ENCODE measurements around the gene EEF2K.
"Not testable (repeated sequence)": the region's sequence is repeated elsewhere in the genome, so short reads cannot be mapped to it uniquely, and the experiment has no call there.

The EEF2K gene

GRCh38 chr16:22297871-22298733, 92.0 kb downstream of the EEF2K start:
- peak overlapping the region; percentile 72 for H3K4me2 ChIP-seq (ENCODE audit: low read depth, low read length, poor library complexity, severe bottlenecking)
- 0 out of 2 replicates have a peak, but pooled peaks cover 5% of the 10 kb centered on the region for H3F3A ChIP-seq (ENCODE audit: low read depth)
- H4K20me1 ChIP-seq (ENCODE audit: insufficient read depth, low read length, poor library complexity, severe bottlenecking): peaks cover 33% of the 10 kb centered on the region
- TF ChIP-seq EZH2phosphoT487 (IDR thresholded peaks at IDR 0.05; ENCODE audit: borderline replicate concordance) (no peak), CTCF (conservative IDR thresholded peaks at IDR 0.05; ENCODE audit: low read length) (no peak)
- H3K9me2 ChIP-seq (replicated peaks; ENCODE audit: low read depth, low read length): no peaks in the 10 kb centered on the region
- peak overlapping the region; percentile 89 for H3K9ac ChIP-seq (ENCODE audit: low read depth, low read length, poor library complexity, severe bottlenecking)
- peaks cover 4% of the 10 kb centered on the region for H3K27me3 ChIP-seq (ENCODE audit: insufficient read depth, low read length, poor library complexity, severe bottlenecking)
- H3K9me3 ChIP-seq (ENCODE audit: insufficient read depth, low read depth, low read length): no peaks in the 10 kb centered on the region
- peak overlapping the region; percentile 61; the same call in 1 of the 2 replicates for H2AFZ ChIP-seq (ENCODE audit: low read length)
- H3K36me3 ChIP-seq (ENCODE audit: insufficient read depth, low read length): peaks cover 2% of the 10 kb centered on the region; the same call in 1 of the 2 replicates
- H3K4me1 ChIP-seq (ENCODE audit: insufficient read depth, low read length, poor library complexity, severe bottlenecking): peaks cover 25% of the 10 kb centered on the region
- H3K79me2 ChIP-seq (ENCODE audit: insufficient read depth, low read length): peaks cover 47% of the 10 kb centered on the region
- peak overlapping the region; percentile 86 for H3K4me3 ChIP-seq (ENCODE audit: low read length, poor library complexity, severe bottlenecking)

DNA sequence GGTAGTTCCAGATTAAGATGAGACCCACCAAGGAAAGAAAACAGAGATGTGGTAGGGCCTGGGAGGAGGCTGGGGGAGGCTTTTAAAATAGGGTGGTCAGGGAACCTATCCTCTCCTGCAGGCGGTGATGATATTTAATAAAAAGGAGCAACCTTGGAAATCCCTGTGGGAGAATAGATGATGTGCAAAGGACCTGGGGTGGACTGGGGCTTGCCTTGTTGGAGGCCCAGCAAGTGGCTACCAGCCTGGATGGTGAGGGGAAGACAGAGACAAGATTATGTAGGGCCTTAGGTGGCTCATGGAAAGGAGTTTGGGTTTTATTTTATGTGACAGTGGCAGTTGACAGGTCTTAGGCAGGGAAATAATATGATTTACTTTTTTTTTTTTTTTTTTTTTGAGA, 93.0 kb downstream of the EEF2K start:
- peak overlapping the region; percentile 86 for H3K4me3 ChIP-seq (ENCODE audit: low read length, poor library complexity, severe bottlenecking)
- H3K27me3 ChIP-seq (ENCODE audit: insufficient read depth, low read length, poor library complexity, severe bottlenecking): peaks cover 4% of the 10 kb centered on the region
- H3K4me1 ChIP-seq (ENCODE audit: insufficient read depth, low read length, poor library complexity, severe bottlenecking): peaks cover 25% of the 10 kb centered on the region
- peaks cover 5% of the 10 kb centered on the region; the same call in 1 of the 2 replicates for H3K36me3 ChIP-seq (ENCODE audit: insufficient read depth, low read length)
- no peak overlapping the region for H2AFZ ChIP-seq (ENCODE audit: low read length)
- peak overlapping the region; percentile 72 for H3K4me2 ChIP-seq (ENCODE audit: low read depth, low read length, poor library complexity, severe bottlenecking)
- no peaks in the 10 kb centered on the region for H3K9me2 ChIP-seq (replicated peaks; ENCODE audit: low read depth, low read length)
- H3K9me3 ChIP-seq (ENCODE audit: insufficient read depth, low read depth, low read length): no peaks in the 10 kb centered on the region
- TF ChIP-seq EZH2phosphoT487 (IDR thresholded peaks at IDR 0.05; ENCODE audit: borderline replicate concordance): no peak
- TF ChIP-seq CTCF (conservative IDR thresholded peaks at IDR 0.05; ENCODE audit: low read length): no peak
- peaks cover 47% of the 10 kb centered on the region for H3K79me2 ChIP-seq (ENCODE audit: insufficient read depth, low read length)
- 0 out of 2 replicates have a peak, but pooled peaks cover 5% of the 10 kb centered on the region for H3F3A ChIP-seq (ENCODE audit: low read depth)
- H3K9ac ChIP-seq (ENCODE audit: low read depth, low read length, poor library complexity, severe bottlenecking): no peak overlapping the region
- H4K20me1 ChIP-seq (ENCODE audit: insufficient read depth, low read length, poor library complexity, severe bottlenecking): peaks cover 33% of the 10 kb centered on the region

GRCh38 chr16:22300427-22301071, 94.5 kb downstream of the EEF2K start:
- Histone ChIP-seq H3K79me2 (ENCODE audit: insufficient read depth, low read length) (peaks cover 47% of the 10 kb centered on the region), H3K36me3 (ENCODE audit: insufficient read depth, low read length) (peaks cover 15% of the 10 kb centered on the region; the same call in 1 of the 2 replicates), H4K20me1 (ENCODE audit: insufficient read depth, low read length, poor library complexity, severe bottlenecking) (peaks cover 33% of the 10 kb centered on the region), H3K4me1 (ENCODE audit: insufficient read depth, low read length, poor library complexity, severe bottlenecking) (peaks cover 25% of the 10 kb centered on the region), H3K9me3 (ENCODE audit: insufficient read depth, low read depth, low read length) (no peaks in the 10 kb centered on the region), H3K9me2 (replicated peaks; ENCODE audit: low read depth, low read length) (no peaks in the 10 kb centered on the region), H3K4me2 (ENCODE audit: low read depth, low read length, poor library complexity, severe bottlenecking) (peak overlapping the region; percentile 60), H2AFZ (ENCODE audit: low read length) (no peak overlapping the region), H3K27me3 (ENCODE audit: insufficient read depth, low read length, poor library complexity, severe bottlenecking) (peaks cover 4% of the 10 kb centered on the region), H3F3A (ENCODE audit: low read depth) (0 out of 2 replicates have a peak, but pooled peaks cover 5% of the 10 kb centered on the region), H3K9ac (ENCODE audit: low read depth, low read length, poor library complexity, severe bottlenecking) (no peak overlapping the region), H3K4me3 (ENCODE audit: low read length, poor library complexity, severe bottlenecking) (no peak overlapping the region)
- peak; percentile 76 for TF ChIP-seq CTCF (conservative IDR thresholded peaks at IDR 0.05; ENCODE audit: low read length)
- TF ChIP-seq EZH2phosphoT487 (IDR thresholded peaks at IDR 0.05; ENCODE audit: borderline replicate concordance): no peak

DNA sequence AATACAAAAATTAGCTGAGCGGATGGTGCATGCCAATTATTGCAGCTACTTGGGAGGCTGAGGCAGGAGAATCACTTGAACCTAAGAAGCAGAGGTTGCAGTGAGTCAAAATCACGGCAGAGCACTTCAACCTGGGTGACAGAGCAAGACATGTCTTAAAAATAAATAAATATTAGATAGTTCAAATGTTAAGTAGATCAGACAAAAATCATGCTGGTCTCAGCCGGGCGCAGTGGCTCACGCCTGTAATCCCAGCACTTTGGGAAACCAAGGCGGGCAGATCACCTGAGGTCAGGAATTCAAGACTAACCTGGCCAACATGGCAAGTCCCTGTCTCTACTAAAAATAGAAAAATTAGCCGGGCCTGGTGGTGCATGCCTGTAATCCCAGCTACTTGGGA, 95.3 kb downstream of the EEF2K start:
- not testable (repeated sequence) for H3K9me2 ChIP-seq (replicated peaks; ENCODE audit: low read depth, low read length); H3K4me3 ChIP-seq (ENCODE audit: low read length, poor library complexity, severe bottlenecking); H3K27me3 ChIP-seq (ENCODE audit: insufficient read depth, low read length, poor library complexity, severe bottlenecking); H3F3A ChIP-seq (ENCODE audit: low read depth); H2AFZ ChIP-seq (ENCODE audit: low read length); H3K9me3 ChIP-seq (ENCODE audit: insufficient read depth, low read depth, low read length); H3K4me2 ChIP-seq (ENCODE audit: low read depth, low read length, poor library complexity, severe bottlenecking); H3K9ac ChIP-seq (ENCODE audit: low read depth, low read length, poor library complexity, severe bottlenecking)
- peaks cover 47% of the 10 kb centered on the region for H3K79me2 ChIP-seq (ENCODE audit: insufficient read depth, low read length)
- H3K4me1 ChIP-seq (ENCODE audit: insufficient read depth, low read length, poor library complexity, severe bottlenecking): peaks cover 18% of the 10 kb centered on the region
- peaks cover 21% of the 10 kb centered on the region; the same call in 1 of the 2 replicates for H3K36me3 ChIP-seq (ENCODE audit: insufficient read depth, low read length)
- peaks cover 33% of the 10 kb centered on the region for H4K20me1 ChIP-seq (ENCODE audit: insufficient read depth, low read length, poor library complexity, severe bottlenecking)
